HG03097 (cell line): ENCODE data around the gene TMCO2.
"Not testable (repeated sequence)": the region's sequence is repeated elsewhere in the genome, so short reads cannot be mapped to it uniquely, and the experiment has no call there.

ENCODE experiments used
- ATAC-seq: cut with Tn5 transposase; IDR thresholded peaks from one replicate; pipeline ENCODE4 v1.9.1; 2021; ENCODE audit not compliant: unreplicated experiment, low FRiP score

Gene TMCO2

GRCh38 chr1:40247655-40248054 is at the start of gene TMCO2:
Gene TMCO2, plus strand, starts transcription at chr1:40247937. Its CDS starts 57 bp downstream, at chr1:40247994.
- ATAC-seq = no peak

DNA sequence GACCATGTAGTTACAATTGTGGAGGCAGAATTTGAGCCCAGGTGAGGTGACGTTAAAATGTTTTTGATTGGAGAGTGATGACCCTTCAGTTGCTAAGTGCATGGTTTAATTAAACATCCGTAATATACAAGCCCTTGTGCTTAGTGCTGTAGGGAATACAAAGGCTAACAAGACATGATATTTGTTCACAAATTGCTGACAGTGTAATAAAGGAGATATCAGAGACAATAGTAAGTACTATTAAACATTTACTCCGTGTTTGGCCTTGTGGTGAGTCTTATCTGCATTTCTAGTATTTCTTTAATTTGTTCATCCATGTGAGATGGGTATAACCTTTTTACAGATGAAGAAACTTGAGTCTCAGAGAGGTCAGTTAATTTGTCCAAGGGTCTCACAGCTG is 48.6 kb upstream of the TMCO2 start:
- ATAC-seq = no peak

GRCh38 chr1:40204856-40205255 is 42.9 kb upstream of the TMCO2 start:
- no peak for ATAC-seq

DNA sequence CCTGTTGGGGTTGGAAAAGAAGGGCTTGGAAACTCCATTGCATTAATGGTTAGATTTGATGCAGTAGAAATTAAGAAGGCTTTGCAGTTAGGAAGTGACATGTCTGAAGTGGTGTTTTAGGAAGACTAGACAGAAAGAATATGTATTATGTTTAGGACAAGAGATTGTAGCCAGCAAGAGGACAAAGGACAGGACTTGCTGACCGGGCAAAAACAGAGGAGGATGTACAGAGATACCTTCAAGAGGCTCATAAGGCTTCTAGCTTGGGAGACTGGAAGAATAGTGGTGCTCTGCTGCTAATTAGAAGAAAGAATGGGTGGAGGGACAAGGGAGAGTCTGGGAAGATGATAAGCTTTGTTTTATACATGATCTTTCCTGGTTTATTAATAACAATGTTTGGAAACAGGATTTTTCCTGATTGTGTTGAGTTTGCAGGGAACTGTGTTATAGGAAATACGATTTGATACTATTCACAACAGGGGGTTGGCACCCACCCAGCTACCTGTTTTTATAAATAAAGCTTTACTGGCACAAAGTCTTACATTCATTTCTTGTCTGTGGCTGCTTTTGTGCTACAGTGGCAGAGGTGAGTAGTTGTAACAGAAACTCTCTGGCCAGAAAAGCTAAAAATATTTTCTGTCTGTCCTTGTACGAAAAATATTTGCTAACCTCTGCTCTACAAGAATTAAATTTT is 37.1 kb upstream of the TMCO2 start:
- no peak for ATAC-seq

GRCh38 chr1:40218333-40218732 is 29.4 kb upstream of the TMCO2 start:
- no peak for ATAC-seq

- not testable (repeated sequence) for ATAC-seq
Measured at GRCh38 chr1:40221471-40221905, 26.2 kb upstream of the TMCO2 start.

GRCh38 chr1:40221977-40222772 is 25.6 kb upstream of the TMCO2 start:
- ATAC-seq = no peak

DNA sequence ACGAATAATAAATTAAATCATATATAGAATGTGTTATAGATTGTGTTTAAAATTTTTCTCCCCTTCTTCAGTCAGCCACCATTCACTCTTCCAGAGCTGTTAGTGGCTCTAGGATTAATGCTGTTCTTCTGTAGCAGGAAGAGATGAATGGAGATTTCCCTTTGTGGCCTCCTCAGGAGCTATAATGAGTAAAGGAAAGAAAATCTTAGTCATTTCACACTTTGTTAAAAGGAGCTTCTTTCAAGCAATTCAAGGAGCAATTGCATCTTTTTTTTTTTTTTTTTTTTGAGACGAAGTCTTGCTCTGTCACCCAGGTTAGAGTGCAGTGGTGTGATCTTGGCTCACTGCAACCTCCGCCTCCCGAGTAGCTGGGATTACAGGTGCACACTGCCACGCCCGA is 23.7 kb upstream of the TMCO2 start:
- ATAC-seq = no peak

- no peak for ATAC-seq
Measured at GRCh38 chr1:40226192-40226591, 21.5 kb upstream of the TMCO2 start.

GRCh38 chr1:40232444-40232843 is 15.3 kb upstream of the TMCO2 start:
- ATAC-seq = peak; percentile 79

GRCh38 chr1:40239626-40240025 is 8.1 kb upstream of the TMCO2 start:
- no peak for ATAC-seq

- no peak for ATAC-seq
Measured at GRCh38 chr1:40240390-40240789, 7.3 kb upstream of the TMCO2 start.

DNA sequence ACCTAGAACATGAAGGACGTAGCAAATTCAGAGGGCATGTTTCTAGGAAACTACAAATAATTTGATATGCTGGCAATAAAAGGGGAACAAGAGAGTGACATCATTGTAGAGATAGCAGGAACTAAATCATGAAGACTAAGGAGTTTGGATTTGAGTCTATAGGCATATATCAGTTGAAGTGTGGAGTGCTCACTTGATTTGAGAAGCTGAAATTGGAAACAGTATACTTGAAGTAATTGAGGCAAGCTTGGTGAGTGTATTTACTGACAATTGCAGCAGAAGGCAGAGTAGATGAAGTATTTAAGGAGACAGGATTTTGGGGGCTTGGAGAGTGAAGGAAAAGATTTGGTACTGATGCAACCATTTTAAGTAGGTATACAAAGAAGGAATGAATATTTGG is 6.4 kb upstream of the TMCO2 start:
- no peak for ATAC-seq

- ATAC-seq = no peak
Measured at GRCh38 chr1:40243351-40243750, 4.4 kb upstream of the TMCO2 start.

GRCh38 chr1:40244138-40244744 is 3.5 kb upstream of the TMCO2 start:
- no peak for ATAC-seq

GRCh38 chr1:40245686-40246085 is 2.1 kb upstream of the TMCO2 start:
- ATAC-seq = no peak

DNA sequence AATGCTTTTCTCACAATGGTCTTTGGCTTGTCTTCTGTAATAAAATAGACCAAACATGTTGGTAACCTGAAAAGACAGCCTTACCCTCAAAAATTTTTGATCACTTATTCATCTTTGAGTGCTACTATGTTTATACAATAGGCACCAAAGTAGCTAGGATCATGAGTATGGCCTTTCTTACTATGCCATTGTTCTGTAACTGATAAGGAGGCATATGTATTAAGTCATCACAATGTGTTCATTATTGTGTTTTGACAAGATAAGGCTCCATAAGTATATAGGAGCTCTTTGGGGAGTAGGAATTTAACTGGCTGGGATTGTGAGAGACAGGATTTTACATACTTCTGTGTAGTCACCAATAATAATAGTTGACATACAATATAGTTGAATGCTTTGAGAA is 675 bp downstream of the TMCO2 start:
- no peak for ATAC-seq

GRCh38 chr1:40251456-40251855 is 3.7 kb downstream of the TMCO2 start:
- no peak for ATAC-seq

GRCh38 chr1:40252601-40253000 is 4.9 kb downstream of the TMCO2 start:
- ATAC-seq = no peak

DNA sequence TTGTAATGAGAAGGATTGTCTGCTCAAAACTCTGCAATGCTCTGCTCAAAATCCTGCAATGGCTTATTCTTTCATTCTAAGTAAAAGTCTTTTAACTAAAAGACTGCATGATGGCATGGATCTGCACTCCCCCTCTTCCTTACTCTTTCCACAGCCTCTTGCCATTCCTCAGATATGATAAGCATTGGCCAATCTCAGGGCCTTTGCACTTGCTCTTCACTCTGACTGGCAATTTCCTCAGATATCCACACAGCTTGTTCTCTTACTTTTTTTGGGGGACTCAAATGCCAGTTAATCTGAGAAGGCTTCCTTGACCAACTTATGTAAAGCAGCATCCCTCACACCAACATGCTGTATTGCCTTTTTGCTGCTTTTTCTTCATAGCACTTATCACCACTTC is 7.5 kb downstream of the TMCO2 start:
- no peak for ATAC-seq

GRCh38 chr1:40256401-40257084 is 8.8 kb downstream of the TMCO2 start:
- ATAC-seq = no peak
